Activated CD4-positive, alpha-beta T cell treated with anti-CD3 and anti-CD28 coated beads, Interleukin-2, Interleukin-4, amounts not matched to agents 100 ng/mL and 50 ng/mL, durations not matched to agents 16 hours and 8 hours (primary cell): ENCODE results near the gene SLC26A1.
"Not testable (repeated sequence)": the region's sequence is repeated elsewhere in the genome, so short reads cannot be mapped to it uniquely, and the experiment has no call there.

Experiments
- DNase-seq: peaks from one replicate; pipeline ENCODE4 v3.0.0-alpha.2; 2020; ENCODE audit warnings: low spot score

Gene SLC26A1

GRCh38 chr4:984336-985054, 8.7 kb downstream of the SLC26A1 start:
- no peak for DNase-seq

GRCh38 chr4:982814-983213, 10.4 kb downstream of the SLC26A1 start:
- no peak for DNase-seq

- DNase-seq = no peak
Observed at GRCh38 chr4:982291-982690, 10.9 kb downstream of the SLC26A1 start.

GRCh38 chr4:978957-979701, 14.1 kb downstream of the SLC26A1 start:
- no peak for DNase-seq

GRCh38 chr4:976016-976415, 17.2 kb downstream of the SLC26A1 start:
- DNase-seq = not testable (repeated sequence)

- no peak for DNase-seq
Observed at GRCh38 chr4:974668-975067, 18.5 kb downstream of the SLC26A1 start.

GRCh38 chr4:973431-974397, 19.5 kb downstream of the SLC26A1 start, which contains the start of gene DGKQ:
DGKQ (minus strand) TSS chr4:973569; CDS start chr4:973482, 87 bp downstream.
- peak; percentile 87 for DNase-seq

GRCh38 chr4:972651-973424, 20.4 kb downstream of the SLC26A1 start:
- peak; percentile 27 for DNase-seq

GRCh38 chr4:971666-972500, 21.3 kb downstream of the SLC26A1 start:
- DNase-seq = no peak

GRCh38 chr4:970854-971520, 22.2 kb downstream of the SLC26A1 start:
- no peak for DNase-seq

- no peak for DNase-seq
Observed at GRCh38 chr4:970046-970745, 23.0 kb downstream of the SLC26A1 start.

- DNase-seq = no peak
Observed at GRCh38 chr4:968621-969394, 24.4 kb downstream of the SLC26A1 start.

GRCh38 chr4:968221-968620, 25.0 kb downstream of the SLC26A1 start:
- no peak for DNase-seq

- DNase-seq = no peak
Observed at GRCh38 chr4:967113-968104, 25.8 kb downstream of the SLC26A1 start.

- DNase-seq = no peak
Observed at GRCh38 chr4:966266-967112, 26.7 kb downstream of the SLC26A1 start.

- no peak for DNase-seq
Observed at GRCh38 chr4:965766-966134, 27.5 kb downstream of the SLC26A1 start.
